ENCODE data around the gene BTF3. TPM values are rescaled to one million over a fixed set of nuclear protein-coding genes. Genes with fewer than 3 reads are reported as not detected.
"Not testable (repeated sequence)": the region's sequence is repeated elsewhere in the genome, so short reads cannot be mapped to it uniquely, and the experiment has no call there.

BTF3 gene
- 309 and 496 TPM in 2 replicates for total RNA-seq (2014; rRNA removed; shearing (Covaris generic))

DNA sequence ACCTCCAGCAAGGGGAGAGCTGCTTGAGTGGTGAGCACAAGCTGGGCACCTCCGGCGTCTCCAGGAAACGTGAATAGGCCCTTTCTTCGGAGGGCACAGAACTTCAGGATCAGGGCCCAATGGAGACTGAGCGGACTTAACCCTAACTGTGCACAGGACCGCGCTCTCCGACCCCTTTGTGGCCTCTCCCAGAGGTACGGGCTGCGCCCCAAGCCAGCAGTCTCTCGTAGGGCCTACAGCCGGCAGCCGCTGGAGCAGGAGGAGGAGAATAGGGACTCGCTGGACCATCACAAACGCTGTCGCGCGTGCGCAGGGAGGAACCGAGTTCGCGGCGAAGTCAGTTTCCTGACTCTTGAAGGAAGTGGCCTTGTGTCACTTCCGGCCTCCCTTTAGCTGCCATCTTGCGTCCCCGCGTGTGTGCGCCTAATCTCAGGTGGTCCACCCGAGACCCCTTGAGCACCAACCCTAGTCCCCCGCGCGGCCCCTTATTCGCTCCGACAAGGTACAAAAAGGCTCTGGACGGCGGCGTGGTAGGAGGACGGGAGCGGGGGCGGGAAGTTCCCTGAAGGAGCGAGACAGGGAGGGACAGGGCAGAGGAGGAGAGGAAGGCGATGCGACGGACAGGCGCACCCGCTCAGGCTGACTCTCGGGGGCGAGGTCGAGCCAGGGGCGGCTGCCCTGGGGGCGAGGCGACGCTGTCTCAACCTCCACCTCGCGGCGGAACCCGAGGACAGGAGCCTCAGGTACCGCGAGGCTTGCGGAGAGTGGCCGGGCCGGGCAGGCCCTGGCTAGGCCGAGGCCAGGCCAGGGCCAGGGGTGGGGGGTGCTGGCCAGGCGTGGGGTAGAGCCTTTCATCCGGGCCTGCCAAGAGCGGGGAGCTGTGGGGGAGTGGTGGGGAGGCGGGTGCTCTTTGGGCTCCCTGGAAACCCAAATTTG is at the start of gene BTF3:
Gene BTF3, plus strand, starts transcription at position 386 of the 936 bp plus-strand sequence. Its CDS starts 226 bp downstream, at position 612.
- Histone ChIP-seq H3K4me3 (peak within 1 kb of the TSS; percentile 81), H3K27ac (peak within 1 kb of the TSS; percentile 90), H3K4me1 (replicated peaks) (peaks cover 19% of the 10 kb centered on the region), H3K27me3 (replicated peaks) (no peaks in the 10 kb centered on the region), H3K36me3 (peaks cover 48% of the 10 kb centered on the region), H3K9me3 (replicated peaks) (no peaks in the 10 kb centered on the region)
- DNase-seq (ENCODE audit: low read depth in 1 of 2, low spot score in 2 of 2): peak; percentile 91 to 96

DNA sequence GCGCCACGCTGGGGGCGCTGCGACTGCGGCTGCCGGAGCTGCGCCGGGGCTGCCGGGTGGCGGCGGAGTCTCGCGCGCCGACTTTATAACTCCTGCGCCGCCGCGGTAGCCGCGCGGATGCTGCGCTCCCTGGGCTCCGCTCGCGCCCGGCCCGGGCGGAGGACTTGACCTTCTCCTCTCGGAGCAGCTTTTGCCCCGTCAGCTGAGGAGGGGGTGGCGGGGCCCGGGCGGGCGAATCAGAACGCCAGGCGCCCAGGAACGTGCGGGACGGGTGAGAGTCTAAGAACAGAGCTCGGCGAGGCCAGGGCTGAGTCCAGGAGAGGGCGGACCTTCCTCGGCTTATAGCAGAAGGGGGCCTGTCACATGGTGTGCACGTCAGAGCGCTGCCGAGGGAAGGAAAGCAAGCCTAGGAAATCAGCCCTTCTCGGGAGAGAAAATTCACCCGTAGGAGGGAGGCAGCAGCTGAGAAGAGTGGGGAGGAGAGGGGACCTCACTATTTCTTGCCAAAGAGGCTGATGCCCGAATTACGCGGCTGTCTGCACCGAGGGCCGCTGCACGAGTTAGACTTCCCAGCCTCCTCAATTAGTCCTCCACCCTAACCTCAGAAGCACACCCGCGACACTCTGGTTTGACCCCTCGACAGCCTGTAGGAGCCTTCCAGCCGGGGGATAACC is 49.6 kb upstream of the BTF3 start, which contains the start of gene FOXD1:
Gene FOXD1, minus strand, starts transcription at position 315 of the 674 bp plus-strand sequence. CDS start 415 bp downstream, outside the sequence.
- DNase-seq (ENCODE audit: low read depth in 1 of 2, low spot score in 2 of 2): peak; percentile 92 to 95
- Histone ChIP-seq H3K9me3 (replicated peaks) (no peaks in the 10 kb centered on the region), H3K36me3 (peaks cover 6% of the 10 kb centered on the region), H3K27ac (peak within 1 kb of the TSS; percentile 70), H3K4me1 (replicated peaks) (peaks cover 13% of the 10 kb centered on the region), H3K4me3 (peak within 1 kb of the TSS; percentile 66), H3K27me3 (replicated peaks) (no peaks in the 10 kb centered on the region)

- no peaks in the 10 kb centered on the region for H3K9me3 ChIP-seq (replicated peaks)
- H3K4me3 ChIP-seq: no peak overlapping the region
- no peak for DNase-seq (ENCODE audit: low read depth in 1 of 2, low spot score in 2 of 2)
- H3K36me3 ChIP-seq: peaks cover 4% of the 10 kb centered on the region
- no peak overlapping the region for H3K27ac ChIP-seq
- H3K27me3 ChIP-seq (replicated peaks): no peaks in the 10 kb centered on the region
- H3K4me1 ChIP-seq (replicated peaks): peaks cover 13% of the 10 kb centered on the region
Measured at GRCh38 chr5:73450137-73450536, 48.1 kb upstream of the BTF3 start.

DNA sequence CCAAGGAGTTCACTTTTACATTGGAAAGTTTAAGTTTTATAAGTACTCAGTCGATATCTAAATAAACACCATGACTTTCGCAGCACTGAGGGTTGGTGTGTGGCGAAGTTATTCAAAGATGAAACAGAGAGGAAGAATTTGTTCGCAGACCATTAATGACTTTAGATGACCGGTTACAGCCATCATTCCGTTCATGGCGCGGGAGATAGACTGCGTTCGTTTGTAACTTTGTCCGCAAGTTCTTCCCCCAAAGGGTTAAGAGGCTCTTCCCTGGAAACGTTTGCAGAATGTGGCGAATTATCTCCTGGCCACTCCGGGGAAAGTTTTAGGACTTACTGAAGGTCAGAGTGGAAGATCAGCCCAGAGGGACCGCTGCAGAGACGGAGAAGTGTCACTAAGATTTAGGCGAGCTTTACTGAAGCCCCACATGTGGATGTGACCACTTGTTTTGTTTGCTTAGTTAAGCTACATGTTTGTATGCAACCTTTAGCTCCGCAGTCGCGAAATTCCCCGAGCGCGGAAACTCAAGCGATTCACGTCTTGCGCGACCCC is 47.5 kb upstream of the BTF3 start:
- peaks cover 13% of the 10 kb centered on the region for H3K4me1 ChIP-seq (replicated peaks)
- peak overlapping the region; percentile 25 for H3K4me3 ChIP-seq
- no peaks in the 10 kb centered on the region for H3K9me3 ChIP-seq (replicated peaks)
- no peaks in the 10 kb centered on the region for H3K27me3 ChIP-seq (replicated peaks)
- H3K27ac ChIP-seq: no peak overlapping the region
- DNase-seq (ENCODE audit: low read depth in 1 of 2, low spot score in 2 of 2): no peak
- peaks cover 3% of the 10 kb centered on the region for H3K36me3 ChIP-seq

DNA sequence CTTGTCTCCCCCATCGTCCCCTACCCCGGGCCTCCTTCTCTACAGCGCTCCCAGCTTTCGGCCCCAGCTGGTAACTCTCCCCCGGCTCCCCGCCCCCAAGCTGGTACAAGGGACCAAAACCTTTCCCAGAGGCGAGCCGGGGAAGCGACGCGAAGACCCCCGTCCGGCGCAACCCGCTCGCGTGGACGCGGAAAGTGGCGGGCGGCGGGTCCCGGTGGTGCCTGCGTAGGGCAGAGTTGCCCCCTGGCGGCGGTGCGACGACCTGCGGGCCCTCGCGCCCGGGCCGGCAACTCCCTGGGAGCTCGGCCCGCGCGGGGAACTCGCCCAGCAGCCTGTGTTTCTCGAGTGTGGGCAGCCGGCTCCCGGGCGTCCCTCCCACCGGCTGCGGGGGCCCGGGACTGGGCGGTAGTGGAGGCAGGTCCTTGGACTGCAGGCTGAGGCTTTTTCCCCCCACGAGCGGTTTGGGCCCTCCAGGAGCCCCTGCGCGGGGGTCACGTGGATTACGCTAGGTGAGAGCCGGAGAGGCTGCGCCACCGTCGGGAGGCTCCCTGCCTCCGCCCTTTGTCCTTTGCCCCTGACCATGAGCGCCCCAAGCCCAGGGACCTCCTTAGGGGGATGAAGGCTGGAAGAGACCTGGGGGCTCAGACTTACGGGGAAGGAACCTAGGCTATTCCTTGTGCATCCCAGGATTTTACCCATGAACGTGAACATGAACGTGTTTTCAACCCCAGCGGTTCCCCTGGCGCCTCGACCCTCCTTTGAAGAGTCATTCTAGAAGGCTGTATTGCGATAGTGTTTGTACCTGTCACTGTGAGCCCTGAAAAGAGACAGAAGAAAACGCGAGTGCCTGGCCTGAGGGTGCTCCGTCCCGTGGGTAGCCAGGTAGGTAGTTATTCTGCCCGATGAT is 46.8 kb upstream of the BTF3 start:
- H3K27me3 ChIP-seq (replicated peaks): no peaks in the 10 kb centered on the region
- DNase-seq (ENCODE audit: low read depth in 1 of 2, low spot score in 2 of 2): peak; percentile 43 to 68
- no peak overlapping the region for H3K27ac ChIP-seq
- peaks cover 13% of the 10 kb centered on the region for H3K4me1 ChIP-seq (replicated peaks)
- peak overlapping the region; percentile 25 for H3K4me3 ChIP-seq
- no peaks in the 10 kb centered on the region for H3K9me3 ChIP-seq (replicated peaks)
- H3K36me3 ChIP-seq: peaks cover 3% of the 10 kb centered on the region

GRCh38 chr5:73452215-73452614 is 46.0 kb upstream of the BTF3 start:
- Histone ChIP-seq H3K9me3 (replicated peaks) (no peaks in the 10 kb centered on the region), H3K4me3 (no peak overlapping the region), H3K36me3 (no peaks in the 10 kb centered on the region; the same call in 1 of the 2 replicates), H3K27me3 (replicated peaks) (no peaks in the 10 kb centered on the region), H3K27ac (no peak overlapping the region), H3K4me1 (replicated peaks) (peaks cover 13% of the 10 kb centered on the region)
- no peak for DNase-seq (ENCODE audit: low read depth in 1 of 2, low spot score in 2 of 2)

- DNase-seq (ENCODE audit: low read depth in 1 of 2, low spot score in 2 of 2): peak; percentile 25 to 54
- H3K4me1 ChIP-seq (replicated peaks): peaks cover 9% of the 10 kb centered on the region
- H3K4me3 ChIP-seq: no peak overlapping the region
- H3K36me3 ChIP-seq: no peaks in the 10 kb centered on the region
- no peaks in the 10 kb centered on the region for H3K9me3 ChIP-seq (replicated peaks)
- H3K27me3 ChIP-seq (replicated peaks): no peaks in the 10 kb centered on the region
- no peak overlapping the region for H3K27ac ChIP-seq
Measured at GRCh38 chr5:73454379-73455036, 43.7 kb upstream of the BTF3 start.

DNA sequence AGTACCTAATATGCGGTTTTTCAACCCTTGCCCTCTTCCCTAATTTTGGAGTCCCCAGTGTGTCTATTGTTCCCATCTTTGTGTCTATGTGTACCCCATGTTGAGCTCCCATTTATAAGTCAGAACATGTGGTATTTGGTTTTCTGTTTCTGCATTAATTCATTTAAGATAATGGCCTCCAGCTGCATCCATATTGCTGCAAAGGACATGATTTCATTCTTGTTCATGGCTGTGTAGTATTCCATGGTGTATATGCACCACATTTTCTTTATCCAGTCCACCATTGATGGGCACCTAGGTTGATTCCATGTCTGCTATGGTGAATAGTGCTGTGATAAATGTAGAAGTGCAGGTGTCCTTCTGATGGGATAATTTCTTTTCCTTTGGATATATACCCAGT is 41.8 kb upstream of the BTF3 start:
- H3K4me3 ChIP-seq; H3K27me3 ChIP-seq (replicated peaks); H3K4me1 ChIP-seq (replicated peaks); H3K9me3 ChIP-seq (replicated peaks); H3K27ac ChIP-seq; DNase-seq (ENCODE audit: low read depth in 1 of 2, low spot score in 2 of 2); H3K36me3 ChIP-seq: not testable (repeated sequence)

GRCh38 chr5:73459366-73459765 is 38.9 kb upstream of the BTF3 start:
- Histone ChIP-seq H3K4me3 (no peak overlapping the region), H3K27ac (no peak overlapping the region), H3K27me3 (replicated peaks) (no peaks in the 10 kb centered on the region), H3K36me3 (no peaks in the 10 kb centered on the region), H3K9me3 (replicated peaks) (no peaks in the 10 kb centered on the region), H3K4me1 (replicated peaks) (no peaks in the 10 kb centered on the region)
- peak in 1 of 2 experiments; percentile 14 for DNase-seq (ENCODE audit: low read depth in 1 of 2, low spot score in 2 of 2)

- no peaks in the 10 kb centered on the region for H3K36me3 ChIP-seq
- no peaks in the 10 kb centered on the region for H3K27me3 ChIP-seq (replicated peaks)
- no peaks in the 10 kb centered on the region for H3K9me3 ChIP-seq (replicated peaks)
- no peaks in the 10 kb centered on the region for H3K4me1 ChIP-seq (replicated peaks)
- no peak overlapping the region for H3K27ac ChIP-seq
- no peak for DNase-seq (ENCODE audit: low read depth in 1 of 2, low spot score in 2 of 2)
- H3K4me3 ChIP-seq: no peak overlapping the region
Measured at GRCh38 chr5:73460133-73460532, 38.1 kb upstream of the BTF3 start.

DNA sequence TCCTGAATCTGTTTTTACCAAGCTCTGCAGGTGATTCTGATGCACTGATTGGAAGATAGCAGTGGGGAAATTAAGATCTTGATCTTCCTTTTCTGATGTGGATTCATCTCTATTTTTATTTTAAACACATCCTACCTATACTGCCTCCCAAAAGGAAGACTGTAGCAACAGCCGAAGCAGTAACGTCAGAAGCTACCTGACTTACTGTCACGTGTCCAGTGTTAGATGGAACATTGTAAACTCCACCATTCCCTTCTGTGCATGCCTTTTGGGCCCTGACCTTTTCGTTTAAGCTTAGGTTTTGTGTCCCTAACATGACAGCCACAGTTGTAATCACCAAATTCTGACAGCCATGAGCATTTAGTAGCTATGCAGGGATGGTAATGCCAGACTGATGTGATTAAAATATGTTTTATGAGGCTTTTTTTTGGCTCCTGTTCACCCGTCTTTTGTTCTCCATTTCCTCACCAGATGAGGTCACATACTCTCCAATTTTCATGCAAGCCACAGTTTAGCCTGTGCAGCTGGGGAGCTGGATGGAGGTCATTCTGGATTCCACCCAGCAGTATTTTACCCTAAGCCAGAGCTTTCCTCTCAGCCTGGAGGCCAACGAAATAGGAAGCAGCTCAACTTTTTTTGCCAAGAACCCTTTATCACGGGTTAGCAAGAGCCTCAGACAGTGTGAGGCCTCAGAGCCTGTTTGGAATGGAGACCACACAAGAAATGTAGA is 34.1 kb upstream of the BTF3 start:
- H3K36me3 ChIP-seq: no peaks in the 10 kb centered on the region
- H3K9me3 ChIP-seq (replicated peaks): no peaks in the 10 kb centered on the region
- H3K4me1 ChIP-seq (replicated peaks): no peaks in the 10 kb centered on the region
- no peak for DNase-seq (ENCODE audit: low read depth in 1 of 2, low spot score in 2 of 2)
- no peaks in the 10 kb centered on the region for H3K27me3 ChIP-seq (replicated peaks)
- no peak overlapping the region for H3K27ac ChIP-seq
- no peak overlapping the region for H3K4me3 ChIP-seq

GRCh38 chr5:73468638-73469037 is 29.6 kb upstream of the BTF3 start:
- H3K9me3 ChIP-seq (replicated peaks); H3K4me1 ChIP-seq (replicated peaks); DNase-seq (ENCODE audit: low read depth in 1 of 2, low spot score in 2 of 2); H3K27me3 ChIP-seq (replicated peaks); H3K36me3 ChIP-seq; H3K4me3 ChIP-seq; H3K27ac ChIP-seq: not testable (repeated sequence)
